Measurements from ENCODE around the gene MTCL1.

GRCh38 chr18:8871489-8871888, 166.1 kb downstream of the MTCL1 start:
- TF ChIP-seq CTCF (IDR thresholded peaks at IDR 0.05; ENCODE audit: low read length) (no peak), EZH2 (IDR thresholded peaks at IDR 0.05; ENCODE audit: borderline replicate concordance, low read length) (no peak)
